Osteoblast (primary cell): ENCODE data around the gene NAMPT. TPM values are rescaled to one million over a fixed set of nuclear protein-coding genes. Genes with fewer than 3 reads are reported as not detected.

ENCODE experiments used
- DNase-seq: peaks from one replicate; pipeline ENCODE4 v3.0.0; 2011; ENCODE audit warnings: low spot score, mixed read lengths; ENCODE audit not compliant: insufficient read length; ENCODE audit errors: missing footprints
- H2AFZ ChIP-seq: 2 replicates; pipeline ENCODE4 v1.6.0; 2011; ENCODE audit warnings: mild to moderate bottlenecking, low read length
- H3K27ac ChIP-seq: 2 replicates; pipeline ENCODE4 v1.5.1; 2011; ENCODE audit warnings: mild to moderate bottlenecking, low read depth, low read length, moderate library complexity
- H3K27me3 ChIP-seq: 2 replicates; pipeline ENCODE4 v1.6.0; 2012; ENCODE audit warnings: mild to moderate bottlenecking, control low read depth, inconsistent platforms, low read length, moderate library complexity; ENCODE audit not compliant: insufficient read depth
- H3K36me3 ChIP-seq: 2 replicates; pipeline ENCODE4 v1.5.1; 2011; ENCODE audit warnings: mild to moderate bottlenecking, low read length, control low read depth, moderate library complexity; ENCODE audit not compliant: insufficient read depth
- H3K4me1 ChIP-seq: 2 replicates; pipeline ENCODE4 v1.5.1; 2011; ENCODE audit warnings: mild to moderate bottlenecking, low read length, control low read depth, moderate library complexity; ENCODE audit not compliant: insufficient read depth
- H3K4me2 ChIP-seq: 2 replicates; pipeline ENCODE4 v1.6.0; 2011; ENCODE audit warnings: mild to moderate bottlenecking, low read length; ENCODE audit not compliant: insufficient read depth
- H3K4me3 ChIP-seq: fragments of 200-600 bp; sonication (generic); 3 replicates; pipeline ENCODE4 v1.5.1; 2012; ENCODE audit warnings: mild to moderate bottlenecking, low read length, inconsistent platforms; ENCODE audit not compliant: insufficient read depth
- H3K79me2 ChIP-seq: 2 replicates; pipeline ENCODE4 v1.6.0; 2012; ENCODE audit warnings: mild to moderate bottlenecking, low read length, control low read depth, inconsistent platforms; ENCODE audit not compliant: insufficient read depth
- H3K9me3 ChIP-seq: 2 replicates; pipeline ENCODE4 v1.5.1; 2011; ENCODE audit warnings: low read depth, low read length, control low read depth
- H4K20me1 ChIP-seq: 2 replicates; pipeline ENCODE4 v1.6.0; 2012; ENCODE audit warnings: mild to moderate bottlenecking, low read length, control low read depth; ENCODE audit not compliant: insufficient read depth
- total RNA-seq: library from RNA; depleted of rRNA; stranded (reverse); fragments of >200 nt; gene quantifications from 2 replicates; pipeline ENCODE4 v1.2.3, GENCODE V29; 2012
- TF ChIP-seq, protein P1 (sequence below): IDR thresholded peaks from 2 replicates; pipeline ENCODE4 v1.5.1; 2011; ENCODE audit warnings: mild to moderate bottlenecking, low read depth, low read length, moderate library complexity; ENCODE audit errors: extremely low read depth

NAMPT gene
- total RNA-seq, 1 donor, result 55.0 TPM

DNA sequence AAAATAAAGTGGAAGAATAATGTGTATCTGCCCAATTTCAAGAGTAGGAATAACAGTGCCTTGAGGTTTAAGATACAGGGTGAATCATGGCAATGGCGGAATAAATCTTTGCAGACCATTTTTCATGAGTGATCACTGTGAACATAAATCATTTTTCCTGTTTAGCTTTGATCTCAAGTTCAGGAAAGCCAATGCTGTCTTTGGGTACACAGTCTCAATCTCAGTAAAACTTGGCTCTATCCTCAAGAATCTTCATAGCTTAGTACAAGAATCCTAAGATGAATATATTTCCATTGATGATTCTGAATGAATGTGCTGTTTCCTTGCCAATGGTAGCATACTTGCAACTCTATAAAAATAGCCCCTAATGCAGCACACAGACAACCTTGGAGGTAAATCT, 6.8 kb downstream of the NAMPT start:
- H3K27ac ChIP-seq, result no peak overlapping the region
- no peak for DNase-seq
- no peaks in the 10 kb centered on the region for H3K9me3 ChIP-seq
- TF ChIP-seq, protein P1, sequence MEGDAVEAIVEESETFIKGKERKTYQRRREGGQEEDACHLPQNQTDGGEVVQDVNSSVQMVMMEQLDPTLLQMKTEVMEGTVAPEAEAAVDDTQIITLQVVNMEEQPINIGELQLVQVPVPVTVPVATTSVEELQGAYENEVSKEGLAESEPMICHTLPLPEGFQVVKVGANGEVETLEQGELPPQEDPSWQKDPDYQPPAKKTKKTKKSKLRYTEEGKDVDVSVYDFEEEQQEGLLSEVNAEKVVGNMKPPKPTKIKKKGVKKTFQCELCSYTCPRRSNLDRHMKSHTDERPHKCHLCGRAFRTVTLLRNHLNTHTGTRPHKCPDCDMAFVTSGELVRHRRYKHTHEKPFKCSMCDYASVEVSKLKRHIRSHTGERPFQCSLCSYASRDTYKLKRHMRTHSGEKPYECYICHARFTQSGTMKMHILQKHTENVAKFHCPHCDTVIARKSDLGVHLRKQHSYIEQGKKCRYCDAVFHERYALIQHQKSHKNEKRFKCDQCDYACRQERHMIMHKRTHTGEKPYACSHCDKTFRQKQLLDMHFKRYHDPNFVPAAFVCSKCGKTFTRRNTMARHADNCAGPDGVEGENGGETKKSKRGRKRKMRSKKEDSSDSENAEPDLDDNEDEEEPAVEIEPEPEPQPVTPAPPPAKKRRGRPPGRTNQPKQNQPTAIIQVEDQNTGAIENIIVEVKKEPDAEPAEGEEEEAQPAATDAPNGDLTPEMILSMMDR, result no peak
- H3K4me2 ChIP-seq, result no peak overlapping the region
- H3K79me2 ChIP-seq, result peaks cover 53% of the 10 kb centered on the region
- H3K4me3 ChIP-seq, result no peak overlapping the region
- H3K4me1 ChIP-seq, result no peaks in the 10 kb centered on the region
- H2AFZ ChIP-seq, result no peak overlapping the region
- H3K27me3 ChIP-seq, result no peaks in the 10 kb centered on the region
- H4K20me1 ChIP-seq, result peaks cover 23% of the 10 kb centered on the region
- peaks cover 9% of the 10 kb centered on the region for H3K36me3 ChIP-seq

DNA sequence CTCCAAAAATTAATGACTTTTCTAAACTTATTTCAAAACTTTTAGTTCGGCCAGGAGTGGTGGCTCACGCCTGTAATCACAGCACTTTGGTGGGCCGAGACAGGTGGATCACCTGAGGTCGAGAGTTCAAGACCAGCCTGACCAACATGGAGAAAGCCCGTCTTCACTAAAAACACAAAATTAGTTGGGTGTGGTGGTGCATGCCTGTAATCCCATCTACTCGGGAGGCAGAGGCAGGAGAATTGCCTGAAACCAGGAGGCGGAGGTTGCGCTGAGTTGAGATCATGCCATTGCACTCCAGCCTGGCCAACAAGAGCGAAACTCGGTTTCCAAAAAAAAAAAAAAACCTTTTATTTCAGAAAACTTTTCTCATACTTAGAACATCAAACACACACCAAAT, 8.3 kb downstream of the NAMPT start:
- peaks cover 16% of the 10 kb centered on the region for H4K20me1 ChIP-seq
- H3K79me2 ChIP-seq, result peaks cover 39% of the 10 kb centered on the region
- no peaks in the 10 kb centered on the region for H3K27me3 ChIP-seq

DNA sequence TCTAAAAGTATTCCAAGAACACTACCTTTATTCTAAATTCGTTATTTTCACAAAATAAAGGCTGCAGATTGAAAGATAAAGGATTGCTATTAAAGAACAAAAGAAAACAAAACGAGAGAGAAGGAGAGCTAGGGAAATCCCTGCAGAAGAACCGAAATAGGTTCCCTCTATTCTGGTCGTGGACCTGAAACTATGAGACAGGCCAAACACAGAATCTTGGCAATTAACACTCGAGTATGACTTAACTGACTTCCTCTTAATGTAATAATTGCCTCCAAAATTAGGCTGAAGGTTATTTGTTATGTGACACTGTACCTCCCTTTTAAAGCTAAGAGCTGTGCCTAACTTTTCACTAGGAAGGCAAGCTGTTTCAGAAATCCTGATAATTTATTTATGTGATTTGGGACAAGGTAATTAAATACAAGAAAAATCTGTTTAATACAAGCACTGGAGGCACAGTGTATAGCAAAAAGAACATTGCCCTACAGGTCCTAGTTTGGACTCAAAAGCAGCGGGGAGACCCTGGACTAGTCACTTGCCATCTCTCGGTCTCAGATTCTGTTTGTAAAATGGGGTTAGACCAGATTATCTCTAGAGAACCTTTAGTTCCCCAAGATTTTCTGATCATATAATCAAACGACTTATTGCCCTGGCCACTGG, 11.6 kb downstream of the NAMPT start:
- no peak for DNase-seq
- Histone ChIP-seq H3K4me2 (no peak overlapping the region), H2AFZ (no peak overlapping the region), H3K79me2 (peaks cover 13% of the 10 kb centered on the region), H3K36me3 (peaks cover 26% of the 10 kb centered on the region), H3K4me1 (no peaks in the 10 kb centered on the region), H3K27me3 (no peaks in the 10 kb centered on the region), H3K4me3 (no peak overlapping the region), H4K20me1 (peaks cover 3% of the 10 kb centered on the region), H3K9me3 (no peaks in the 10 kb centered on the region), H3K27ac (no peak overlapping the region)
- TF ChIP-seq, protein P1, result no peak

More for the DNA sequence above, 8.3 kb downstream of the NAMPT start:
- Histone ChIP-seq H3K27ac (no peak overlapping the region), H3K4me2 (no peak overlapping the region), H2AFZ (no peak overlapping the region), H3K4me1 (no peaks in the 10 kb centered on the region), H3K36me3 (peaks cover 15% of the 10 kb centered on the region), H3K9me3 (no peaks in the 10 kb centered on the region), H3K4me3 (no peak overlapping the region)
- TF ChIP-seq, protein P1, result no peak
- no peak for DNase-seq

DNA sequence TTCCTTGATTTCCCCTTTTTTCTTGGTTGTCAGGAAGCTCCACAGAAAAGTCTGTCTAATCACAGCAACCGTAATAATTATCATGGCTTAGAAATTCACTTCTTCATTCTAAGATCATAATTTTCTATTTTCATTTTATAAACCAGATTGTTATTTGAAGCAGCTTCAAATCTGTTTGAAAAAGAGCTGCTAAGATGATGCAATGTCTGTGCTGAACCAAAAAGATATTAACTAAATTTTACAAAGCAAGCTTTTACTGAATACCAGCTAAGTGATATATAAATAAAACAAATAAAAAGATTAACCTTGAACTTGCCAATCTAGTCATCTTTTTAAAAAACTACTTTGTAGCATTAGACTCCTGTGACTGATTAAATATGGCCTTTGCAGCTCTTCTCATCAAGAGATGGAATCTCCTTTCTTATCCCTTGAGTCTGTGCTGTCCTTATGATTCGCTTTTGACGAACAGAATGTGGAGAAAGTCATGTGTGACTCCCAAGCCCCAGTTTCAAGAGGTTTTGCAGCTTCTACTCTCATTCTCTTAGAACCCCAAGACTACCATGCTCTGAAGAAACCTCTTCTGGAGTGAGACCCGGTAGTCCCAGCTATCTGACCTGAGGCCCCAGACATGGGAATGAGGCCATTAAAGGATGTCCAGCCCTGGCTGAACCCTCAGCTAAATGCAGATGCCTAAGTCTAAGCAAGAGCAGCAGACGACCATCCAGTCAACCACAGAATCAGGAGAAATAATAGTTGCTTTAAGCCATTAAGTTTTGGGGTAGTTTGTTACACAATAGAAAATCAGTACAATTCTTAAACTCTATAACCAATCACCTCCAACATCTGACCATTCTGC, 14.4 kb downstream of the NAMPT start:
- DNase-seq, result no peak
- Histone ChIP-seq H2AFZ (no peak overlapping the region), H3K4me3 (no peak overlapping the region), H3K27me3 (no peaks in the 10 kb centered on the region), H3K36me3 (peaks cover 30% of the 10 kb centered on the region), H4K20me1 (no peaks in the 10 kb centered on the region), H3K4me1 (no peaks in the 10 kb centered on the region), H3K79me2 (no peaks in the 10 kb centered on the region), H3K27ac (no peak overlapping the region), H3K9me3 (no peaks in the 10 kb centered on the region), H3K4me2 (no peak overlapping the region)
- TF ChIP-seq, protein P1, result no peak
